OCI-LY7 (cell line): ENCODE results near the gene NCOA3. TPM values are rescaled to one million over a fixed set of nuclear protein-coding genes. Genes with fewer than 3 reads are reported as not detected.

Experiments used
- BruUV-seq: library from RNA; stranded (reverse); fragments of 400-500 nt; replicated peaks from 2 replicates; lab custom pipeline; 2021; lab: Mats Ljungman, UMichigan
- CTCF ChIA-PET: fragments of 300-600 bp; sonication (Branson Sonifier 250); formaldehyde crosslinking; loops from one replicate; lab custom pipeline; 2022; ENCODE audit warnings: antibody characterized with exemption; ENCODE audit not compliant: unreplicated experiment; lab: Charles Lee
- POLR2A ChIA-PET: fragments of 300-600 bp; sonication (Branson Sonifier 250); formaldehyde crosslinking; loops from one replicate; lab custom pipeline; 2022; ENCODE audit warnings: antibody characterized with exemption; lab: Charles Lee
- DNase-seq: peaks from one replicate; pipeline ENCODE4 v3.0.0-alpha.2; 2015; ENCODE audit warnings: low spot score
- H2AFZ ChIP-seq: fragments of 200-600 bp; sonication (generic), shearing (Covaris generic); 2 replicates; pipeline ENCODE4 v1.6.1; 2014; ENCODE audit warnings: mild to moderate bottlenecking, antibody characterized with exemption, low read length, moderate library complexity
- H3K27ac ChIP-seq: fragments of 200-600 bp; sonication (generic); 2 replicates; pipeline ENCODE4 v1.5.1; 2014; ENCODE audit warnings: mixed run types, low read depth, mild to moderate bottlenecking, moderate library complexity, low read length, inconsistent platforms; ENCODE audit not compliant: poor library complexity, severe bottlenecking
- H3K36me3 ChIP-seq: fragments of 200-600 bp; sonication (generic); 2 replicates; pipeline ENCODE4 v1.6.1; 2014; ENCODE audit warnings: mild to moderate bottlenecking, antibody characterized with exemption, low read length, moderate library complexity, mixed read lengths; ENCODE audit not compliant: insufficient read depth
- H3K4me1 ChIP-seq: fragments of 200-600 bp; sonication (generic); 2 replicates; pipeline ENCODE4 v1.5.1; 2014; ENCODE audit warnings: mild to moderate bottlenecking, low read length; ENCODE audit not compliant: insufficient read depth, poor library complexity, severe bottlenecking
- H3K4me2 ChIP-seq: fragments of 200-600 bp; sonication (generic); 2 replicates; pipeline ENCODE4 v1.6.1; 2014; ENCODE audit warnings: mild to moderate bottlenecking, low read length
- H3K4me3 ChIP-seq: fragments of 200-600 bp; sonication (generic); 2 replicates; pipeline ENCODE4 v1.5.1; 2014; ENCODE audit warnings: mild to moderate bottlenecking, low read depth, low read length; ENCODE audit not compliant: poor library complexity, severe bottlenecking
- H3K79me2 ChIP-seq: fragments of 200-600 bp; sonication (generic); 2 replicates; pipeline ENCODE4 v1.6.1; 2016; ENCODE audit warnings: low read depth, mild to moderate bottlenecking, low read length, moderate library complexity, mixed read lengths; ENCODE audit not compliant: insufficient read depth
- H3K9me2 ChIP-seq: fragments of 200-600 bp; sonication (generic); 2 replicates; pipeline ENCODE4 v1.6.1; 2016; ENCODE audit warnings: mild to moderate bottlenecking, low read length, mixed read lengths; ENCODE audit not compliant: insufficient read depth
- H3K9me3 ChIP-seq: fragments of 200-600 bp; sonication (generic); 2 replicates; pipeline ENCODE4 v1.6.1; 2014; ENCODE audit warnings: mild to moderate bottlenecking, mixed run types, low read length, mixed read lengths
- H4K20me1 ChIP-seq: fragments of 200-600 bp; sonication (generic); 2 replicates; pipeline ENCODE4 v1.6.1; 2014; ENCODE audit warnings: mild to moderate bottlenecking, antibody characterized with exemption, low read length, moderate library complexity, mixed read lengths; ENCODE audit not compliant: insufficient read depth
- CTCF ChIP-seq: fragments of 200-600 bp; sonication (generic); conservative IDR thresholded peaks from 2 replicates; pipeline ENCODE4 v1.5.1; 2014; ENCODE audit warnings: mild to moderate bottlenecking, antibody characterized with exemption, low read length, moderate library complexity, mixed read lengths
- EZH2phosphoT487 ChIP-seq: fragments of 200-600 bp; sonication (generic); IDR thresholded peaks from 2 replicates; pipeline ENCODE4 v1.6.1; 2018; ENCODE audit warnings: low read depth, borderline replicate concordance, mild to moderate bottlenecking, mixed run types, antibody characterized with exemption, low read length, moderate library complexity, mixed read lengths
- intact Hi-C: fragments of 100-400 bp; cut with micrococcal nuclease; formaldehyde crosslinking; loops from one replicate; pipeline ENCODE4 v1.10.0; 2022; ENCODE audit not compliant: unreplicated experiment
- total RNA-seq, 2 experiments: library from RNA; depleted of rRNA in 1 of 2; stranded (reverse); fragments of >200 nt in 1 of 2; shearing (Covaris generic) in 1 of 2; gene quantifications; 2 replicates each; pipeline ENCODE4 v1.2.3, GENCODE V29; 2014 to 2022

Gene NCOA3
- total RNA-seq, 2 experiments from 2014 or later, result 50.5 to 75.6 TPM

- ChIA-PET CTCF (interaction anchor here (0.6 kb wide), 1 partner anchor 367 kb away, joined by 3 read pairs; no protein-coding TSS in a partner anchor), POLR2A (interaction anchor here (0.6 to 2.3 kb wide), 17 partner anchors 9 to 188 kb away, joined by 3 to 13 read pairs (median 3); no protein-coding TSS in a partner anchor)
- peaks cover 30% of the 10 kb centered on the region for H4K20me1 ChIP-seq
- H3K79me2 ChIP-seq, result peaks cover 100% of the 10 kb centered on the region
- peak overlapping the region; percentile 27 for H3K27ac ChIP-seq
- H3K4me1 ChIP-seq, result peaks cover 92% of the 10 kb centered on the region
- no peaks in the 10 kb centered on the region for H3K9me3 ChIP-seq
- TF ChIP-seq EZH2phosphoT487 (no peak), CTCF (no peak)
- peaks cover 7% of the 10 kb centered on the region for H3K36me3 ChIP-seq
- no peak overlapping the region for H2AFZ ChIP-seq
- H3K4me2 ChIP-seq, result peak overlapping the region; percentile 54
- BruUV-seq, result no TSS peak
- intact Hi-C loops, result loop anchor here (5.0 kb wide), 1 partner anchor 49 kb away; no protein-coding TSS in a partner anchor
- no peak for DNase-seq
- H3K4me3 ChIP-seq, result peak overlapping the region; percentile 21
- no peaks in the 10 kb centered on the region for H3K9me2 ChIP-seq
Observed at GRCh38 chr20:47561180-47561579, 59.5 kb downstream of the NCOA3 start.

GRCh38 chr20:47561603-47562583, 60.2 kb downstream of the NCOA3 start:
- Histone ChIP-seq H4K20me1 (peaks cover 27% of the 10 kb centered on the region), H2AFZ (no peak overlapping the region), H3K79me2 (peaks cover 100% of the 10 kb centered on the region), H3K27ac (peak overlapping the region; percentile 27), H3K4me1 (peaks cover 85% of the 10 kb centered on the region), H3K4me3 (peak overlapping the region; percentile 21), H3K9me2 (no peaks in the 10 kb centered on the region), H3K9me3 (no peaks in the 10 kb centered on the region), H3K4me2 (peak overlapping the region; percentile 54), H3K36me3 (peaks cover 15% of the 10 kb centered on the region)
- TF ChIP-seq EZH2phosphoT487, result no peak
- TF ChIP-seq CTCF, result no peak
- ChIA-PET CTCF (interaction anchor here (0.6 kb wide), 1 partner anchor 368 kb away, joined by 3 read pairs; no protein-coding TSS in a partner anchor), POLR2A (interaction anchor here (0.6 to 2.3 kb wide), 13 partner anchors 8 to 125 kb away, joined by 3 to 13 read pairs (median 5); no protein-coding TSS in a partner anchor)
- intact Hi-C loops, result loop anchor here (5.0 kb wide), 1 partner anchor 50 kb away; no protein-coding TSS in a partner anchor
- no peak for DNase-seq
- BruUV-seq, result no TSS peak
